ENCODE results near the gene PKDCC.

The PKDCC gene

DNA sequence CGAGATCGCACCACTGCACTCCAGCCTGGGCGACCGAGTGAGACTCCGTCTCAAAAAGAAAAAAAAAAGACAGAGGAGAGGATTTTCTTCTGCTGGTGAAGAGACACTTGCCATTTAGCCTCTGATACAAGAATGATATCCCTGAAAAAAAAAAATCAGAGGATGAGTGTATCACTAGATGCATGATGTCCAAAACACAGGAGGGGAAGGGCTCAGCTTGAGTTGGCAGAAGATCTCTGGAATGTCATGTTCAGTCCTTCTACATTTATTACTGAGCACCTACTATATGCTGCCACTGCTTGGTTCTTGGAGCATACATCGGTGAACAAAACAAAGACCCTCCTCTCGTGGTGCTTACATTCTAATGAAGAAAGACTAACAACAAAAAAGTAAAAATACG is 10.9 kb upstream of the PKDCC start:
- Histone ChIP-seq H3K4me3 (ENCODE audit: low read depth in 1 of 2, low read length in 1 of 2) (no peak overlapping the region), H3K4me1 (ENCODE audit: control insufficient read depth in 1 of 2, insufficient read depth in 1 of 2, low read depth in 1 of 2, low read length in 1 of 2) (no peaks in the 10 kb centered on the region), H3K9me3 (no peaks in the 10 kb centered on the region), H3K27me3 (peaks cover 42% of the 10 kb centered on the region), H3K36me3 (no peaks in the 10 kb centered on the region), H3K27ac (no peak overlapping the region)
- no peak for TF ChIP-seq CTCF (IDR thresholded peaks at IDR 0.05)

GRCh38 chr2:42040643-42041278 is 7.1 kb upstream of the PKDCC start:
- no peak overlapping the region for H3K27ac ChIP-seq
- no peaks in the 10 kb centered on the region for H3K9me3 ChIP-seq
- H3K27me3 ChIP-seq: peaks cover 68% of the 10 kb centered on the region
- H3K36me3 ChIP-seq: no peaks in the 10 kb centered on the region
- no peak for TF ChIP-seq CTCF (IDR thresholded peaks at IDR 0.05)
- no peak overlapping the region for H3K4me3 ChIP-seq (ENCODE audit: low read depth in 1 of 2, low read length in 1 of 2)
- no peaks in the 10 kb centered on the region for H3K4me1 ChIP-seq (ENCODE audit: control insufficient read depth in 1 of 2, insufficient read depth in 1 of 2, low read depth in 1 of 2, low read length in 1 of 2)

- no peak overlapping the region for H3K27ac ChIP-seq
- peaks cover 76% of the 10 kb centered on the region for H3K27me3 ChIP-seq
- no peaks in the 10 kb centered on the region for H3K36me3 ChIP-seq
- no peak overlapping the region for H3K4me3 ChIP-seq (ENCODE audit: low read depth in 1 of 2, low read length in 1 of 2)
- no peaks in the 10 kb centered on the region for H3K4me1 ChIP-seq (ENCODE audit: control insufficient read depth in 1 of 2, insufficient read depth in 1 of 2, low read depth in 1 of 2, low read length in 1 of 2)
- no peak for TF ChIP-seq CTCF (IDR thresholded peaks at IDR 0.05)
- no peaks in the 10 kb centered on the region for H3K9me3 ChIP-seq
Measured at GRCh38 chr2:42041377-42042127, 6.3 kb upstream of the PKDCC start.

GRCh38 chr2:42042631-42043355 is 5.0 kb upstream of the PKDCC start:
- Histone ChIP-seq H3K4me3 (ENCODE audit: low read depth in 1 of 2, low read length in 1 of 2) (no peak overlapping the region), H3K4me1 (ENCODE audit: control insufficient read depth in 1 of 2, insufficient read depth in 1 of 2, low read depth in 1 of 2, low read length in 1 of 2) (peaks cover 0 to 5% of the 10 kb centered on the region in 2 experiments), H3K27me3 (peaks cover 89% of the 10 kb centered on the region), H3K27ac (no peak overlapping the region), H3K9me3 (no peaks in the 10 kb centered on the region), H3K36me3 (no peaks in the 10 kb centered on the region)
- TF ChIP-seq CTCF (IDR thresholded peaks at IDR 0.05): no peak

- no peak overlapping the region for H3K4me3 ChIP-seq (ENCODE audit: low read depth in 1 of 2, low read length in 1 of 2)
- TF ChIP-seq CTCF (IDR thresholded peaks at IDR 0.05): no peak
- peaks cover 0 to 5% of the 10 kb centered on the region in 2 experiments for H3K4me1 ChIP-seq (ENCODE audit: control insufficient read depth in 1 of 2, insufficient read depth in 1 of 2, low read depth in 1 of 2, low read length in 1 of 2)
- no peaks in the 10 kb centered on the region for H3K9me3 ChIP-seq
- H3K27me3 ChIP-seq: peaks cover 93% of the 10 kb centered on the region
- H3K36me3 ChIP-seq: no peaks in the 10 kb centered on the region
- no peak overlapping the region for H3K27ac ChIP-seq
Measured at GRCh38 chr2:42043789-42044394, 3.9 kb upstream of the PKDCC start.
